Adrenal gland (tissue), 5 donors: ENCODE measurements around the gene MBP.

Source experiments
- CTCF ChIP-seq, 6 experiments: fragments of 450-650 bp in 4 of 6; fragments of 200-600 bp in 2 of 6; sonication (generic) in 1 of 6; IDR thresholded peaks; 1 replicate in 5 of 6; 2 replicates in 1 of 6; pipeline versions ENCODE4 v1.5.1 to v1.8.0; 2016 to 2021; ENCODE audit warnings: antibody characterized with exemption in 6 of 6, mild to moderate bottlenecking in 2 of 6, moderate library complexity in 1 of 6
- POLR2A ChIP-seq, 2 donors: fragments of 450-650 bp; IDR thresholded peaks; one replicate each; pipeline ENCODE4 v1.6.1; 2017; ENCODE audit warnings: antibody characterized with exemption in 2 of 2, mild to moderate bottlenecking in 2 of 2, moderate library complexity in 1 of 2
- donor health status: DM: no; HTN: no; CAD: no.

GRCh38 chr18:77015169-77015568, 117.4 kb downstream of the MBP start:
- TF ChIP-seq CTCF (IDR thresholded peaks at IDR 0.05) (no peak), POLR2A (IDR thresholded peaks at IDR 0.05) (no peak)
